OCI-LY3 (cell line): ENCODE results near the gene MS4A4E.

Experiments
- EZH2phosphoT487 ChIP-seq: fragments of 200-600 bp; shearing (Covaris generic); IDR thresholded peaks from 2 replicates; pipeline ENCODE4 v1.6.1; 2018; ENCODE audit warnings: antibody characterized with exemption, mixed run types, low read depth
- TF ChIP-seq, protein P1 (sequence below): fragments of 200-600, 300-600 bp; sonication (generic); IDR thresholded peaks from 2 replicates; pipeline ENCODE4 v1.5.1; 2014; ENCODE audit warnings: antibody characterized with exemption, low read length, low read depth

DNA sequence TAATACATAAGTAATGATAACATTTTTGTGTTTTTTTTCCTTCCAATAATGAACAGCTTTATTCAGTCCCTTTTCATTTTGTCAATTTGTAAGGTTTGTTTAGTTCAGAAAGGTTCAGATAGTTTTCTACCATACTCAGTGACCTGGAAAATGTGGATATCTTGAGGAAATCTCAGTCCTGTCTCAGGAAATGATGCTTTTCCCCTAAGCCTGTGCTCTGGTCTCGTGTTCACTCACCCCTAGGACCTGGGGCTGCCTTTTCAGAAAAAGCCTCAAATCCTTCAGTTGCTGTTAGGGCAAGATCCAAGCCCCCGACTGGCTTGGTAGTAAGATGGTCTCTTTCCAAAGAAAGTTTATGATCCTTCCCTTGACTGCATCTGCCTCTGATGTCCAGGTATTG lies 81.8 kb downstream of the MS4A4E start:
- no peak for TF ChIP-seq EZH2phosphoT487
- TF ChIP-seq, protein P1, sequence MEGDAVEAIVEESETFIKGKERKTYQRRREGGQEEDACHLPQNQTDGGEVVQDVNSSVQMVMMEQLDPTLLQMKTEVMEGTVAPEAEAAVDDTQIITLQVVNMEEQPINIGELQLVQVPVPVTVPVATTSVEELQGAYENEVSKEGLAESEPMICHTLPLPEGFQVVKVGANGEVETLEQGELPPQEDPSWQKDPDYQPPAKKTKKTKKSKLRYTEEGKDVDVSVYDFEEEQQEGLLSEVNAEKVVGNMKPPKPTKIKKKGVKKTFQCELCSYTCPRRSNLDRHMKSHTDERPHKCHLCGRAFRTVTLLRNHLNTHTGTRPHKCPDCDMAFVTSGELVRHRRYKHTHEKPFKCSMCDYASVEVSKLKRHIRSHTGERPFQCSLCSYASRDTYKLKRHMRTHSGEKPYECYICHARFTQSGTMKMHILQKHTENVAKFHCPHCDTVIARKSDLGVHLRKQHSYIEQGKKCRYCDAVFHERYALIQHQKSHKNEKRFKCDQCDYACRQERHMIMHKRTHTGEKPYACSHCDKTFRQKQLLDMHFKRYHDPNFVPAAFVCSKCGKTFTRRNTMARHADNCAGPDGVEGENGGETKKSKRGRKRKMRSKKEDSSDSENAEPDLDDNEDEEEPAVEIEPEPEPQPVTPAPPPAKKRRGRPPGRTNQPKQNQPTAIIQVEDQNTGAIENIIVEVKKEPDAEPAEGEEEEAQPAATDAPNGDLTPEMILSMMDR = no peak
